ENCODE data around the gene PSMD1. TPM values are rescaled to one million over a fixed set of nuclear protein-coding genes. Genes with fewer than 3 reads are reported as not detected.

The PSMD1 gene
- total RNA-seq, 1 donor from 2014 or later: 99.9 TPM

DNA sequence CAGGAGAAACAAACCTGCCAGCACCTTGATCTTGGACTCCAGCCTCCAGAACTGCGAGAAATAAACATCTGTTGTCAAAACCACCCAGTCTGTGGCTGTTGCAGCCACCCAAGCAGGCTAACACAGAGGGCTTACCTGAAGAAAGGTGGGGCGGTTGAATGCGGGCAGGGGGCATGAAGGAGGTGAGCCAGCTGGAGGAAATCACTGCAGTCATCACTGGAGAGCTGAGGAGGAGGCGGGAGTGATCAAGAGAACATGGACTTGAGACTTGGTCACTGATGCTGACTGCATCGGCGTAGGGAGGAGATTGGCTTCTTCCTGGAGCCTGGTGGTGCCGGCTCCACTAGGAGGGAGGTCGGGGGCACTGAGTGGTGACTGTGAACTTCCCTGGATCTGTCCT lies 127.2 kb downstream of the PSMD1 start:
- H3K9me3 Mint-ChIP-seq: no peaks in the 10 kb centered on the region
- TF ChIP-seq CTCF (IDR thresholded peaks at IDR 0.05): no peak
- peaks cover 35% of the 10 kb centered on the region for H3K4me1 Mint-ChIP-seq
- ATAC-seq (ENCODE audit: low read depth) (no peak), DNase-seq (no peak)
- peaks cover 14% of the 10 kb centered on the region for H3K27me3 Mint-ChIP-seq
- ChIA-PET POLR2A (no interaction called here), CTCF (no interaction called here)
- H3K4me3 Mint-ChIP-seq: no peak overlapping the region
- intact Hi-C loops (cut with micrococcal nuclease): loop anchor here (2.0 kb wide), 1 partner anchor 15 kb away; the partner anchor contains the start of gene ARMC9
- H3K36me3 Mint-ChIP-seq (ENCODE audit: low read depth): no peaks in the 10 kb centered on the region
- H3K27ac Mint-ChIP-seq: no peak overlapping the region

GRCh38 chr2:231184319-231184718 lies 127.7 kb downstream of the PSMD1 start:
- ChIA-PET POLR2A (no interaction called here), CTCF (no interaction called here)
- Mint-ChIP-seq H3K4me1 (peaks cover 32% of the 10 kb centered on the region), H3K36me3 (ENCODE audit: low read depth) (no peaks in the 10 kb centered on the region), H3K27me3 (peaks cover 18% of the 10 kb centered on the region), H3K4me3 (no peak overlapping the region), H3K9me3 (no peaks in the 10 kb centered on the region), H3K27ac (no peak overlapping the region)
- DNase-seq (no peak), ATAC-seq (ENCODE audit: low read depth) (no peak)
- TF ChIP-seq CTCF (IDR thresholded peaks at IDR 0.05): no peak
- intact Hi-C loops (cut with micrococcal nuclease): no loop called here

GRCh38 chr2:231185050-231185725 lies 128.5 kb downstream of the PSMD1 start:
- ATAC-seq (ENCODE audit: low read depth) (no peak), DNase-seq (no peak)
- intact Hi-C loops (cut with micrococcal nuclease): no loop called here
- Mint-ChIP-seq H3K27ac (no peak overlapping the region), H3K4me1 (peaks cover 24% of the 10 kb centered on the region), H3K36me3 (ENCODE audit: low read depth) (no peaks in the 10 kb centered on the region), H3K4me3 (no peak overlapping the region), H3K9me3 (no peaks in the 10 kb centered on the region), H3K27me3 (peaks cover 25% of the 10 kb centered on the region)
- ChIA-PET POLR2A (no interaction called here), CTCF (no interaction called here)
- TF ChIP-seq CTCF (IDR thresholded peaks at IDR 0.05): no peak

- TF ChIP-seq CTCF (IDR thresholded peaks at IDR 0.05): no peak
- DNase-seq (no peak), ATAC-seq (ENCODE audit: low read depth) (no peak)
- H3K27ac Mint-ChIP-seq: no peak overlapping the region
- H3K4me1 Mint-ChIP-seq: peaks cover 20% of the 10 kb centered on the region
- no peaks in the 10 kb centered on the region for H3K9me3 Mint-ChIP-seq
- peaks cover 27% of the 10 kb centered on the region for H3K27me3 Mint-ChIP-seq
- ChIA-PET POLR2A (no interaction called here), CTCF (no interaction called here)
- no peak overlapping the region for H3K4me3 Mint-ChIP-seq
- H3K36me3 Mint-ChIP-seq (ENCODE audit: low read depth): no peaks in the 10 kb centered on the region
- intact Hi-C loops (cut with micrococcal nuclease): no loop called here
Measured at GRCh38 chr2:231185886-231186285, 129.2 kb downstream of the PSMD1 start.

GRCh38 chr2:231186325-231186724 lies 129.7 kb downstream of the PSMD1 start:
- intact Hi-C loops (cut with micrococcal nuclease): no loop called here
- POLR2A ChIA-PET: no interaction called here
- no peak for DNase-seq
- H3K27me3 Mint-ChIP-seq: peaks cover 27% of the 10 kb centered on the region
- no peak for TF ChIP-seq CTCF (IDR thresholded peaks at IDR 0.05)
- no peak overlapping the region for H3K4me3 Mint-ChIP-seq
- ATAC-seq (ENCODE audit: low read depth): no peak
- CTCF ChIA-PET: no interaction called here
- H3K36me3 Mint-ChIP-seq (ENCODE audit: low read depth): no peaks in the 10 kb centered on the region
- H3K27ac Mint-ChIP-seq: no peak overlapping the region
- H3K4me1 Mint-ChIP-seq: peaks cover 17% of the 10 kb centered on the region
- H3K9me3 Mint-ChIP-seq: no peaks in the 10 kb centered on the region
